HG03439 (cell line): ENCODE measurements around the gene HOXC9.

ENCODE experiments used
- ATAC-seq: cut with Tn5 transposase; IDR thresholded peaks from one replicate; pipeline ENCODE4 v1.9.1; 2021; ENCODE audit warnings: mild to moderate bottlenecking, moderate library complexity; ENCODE audit not compliant: unreplicated experiment

HOXC9 gene

DNA sequence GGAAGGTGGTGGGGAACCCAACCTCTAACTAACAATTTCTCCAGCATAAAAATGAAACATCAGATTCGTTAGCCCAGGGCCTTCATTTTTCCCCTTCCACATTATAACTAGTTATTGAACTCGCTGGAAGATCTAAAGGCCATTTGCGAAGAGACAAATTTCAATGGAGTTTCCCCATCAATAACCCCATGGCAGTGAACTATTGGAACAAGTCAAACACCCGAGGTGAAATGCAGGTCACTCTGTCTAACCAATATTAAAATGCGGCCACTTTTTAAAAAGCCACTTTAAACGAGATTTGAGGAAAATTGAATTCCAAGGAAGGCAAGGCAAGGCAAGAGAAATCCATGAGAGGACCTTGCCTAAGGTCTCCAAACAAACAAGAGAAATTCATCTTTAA lies 49.1 kb downstream of the HOXC9 start:
- ATAC-seq, result no peak

DNA sequence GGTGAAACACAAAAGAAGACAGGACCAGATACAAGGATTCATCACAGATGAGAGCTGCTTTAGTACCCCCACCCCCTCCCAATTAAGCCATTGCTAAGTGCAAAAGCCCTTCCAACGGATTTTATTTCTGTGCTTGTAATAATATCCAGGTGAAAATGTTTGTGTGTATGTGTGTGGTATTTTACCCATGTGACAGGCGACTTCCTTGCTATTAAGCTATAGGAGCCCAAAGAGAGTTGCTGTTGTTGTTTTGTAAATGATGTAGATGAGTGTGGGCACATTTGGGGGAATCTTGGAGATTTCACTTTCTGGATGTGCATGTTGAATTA lies 50.5 kb downstream of the HOXC9 start:
- no peak for ATAC-seq

DNA sequence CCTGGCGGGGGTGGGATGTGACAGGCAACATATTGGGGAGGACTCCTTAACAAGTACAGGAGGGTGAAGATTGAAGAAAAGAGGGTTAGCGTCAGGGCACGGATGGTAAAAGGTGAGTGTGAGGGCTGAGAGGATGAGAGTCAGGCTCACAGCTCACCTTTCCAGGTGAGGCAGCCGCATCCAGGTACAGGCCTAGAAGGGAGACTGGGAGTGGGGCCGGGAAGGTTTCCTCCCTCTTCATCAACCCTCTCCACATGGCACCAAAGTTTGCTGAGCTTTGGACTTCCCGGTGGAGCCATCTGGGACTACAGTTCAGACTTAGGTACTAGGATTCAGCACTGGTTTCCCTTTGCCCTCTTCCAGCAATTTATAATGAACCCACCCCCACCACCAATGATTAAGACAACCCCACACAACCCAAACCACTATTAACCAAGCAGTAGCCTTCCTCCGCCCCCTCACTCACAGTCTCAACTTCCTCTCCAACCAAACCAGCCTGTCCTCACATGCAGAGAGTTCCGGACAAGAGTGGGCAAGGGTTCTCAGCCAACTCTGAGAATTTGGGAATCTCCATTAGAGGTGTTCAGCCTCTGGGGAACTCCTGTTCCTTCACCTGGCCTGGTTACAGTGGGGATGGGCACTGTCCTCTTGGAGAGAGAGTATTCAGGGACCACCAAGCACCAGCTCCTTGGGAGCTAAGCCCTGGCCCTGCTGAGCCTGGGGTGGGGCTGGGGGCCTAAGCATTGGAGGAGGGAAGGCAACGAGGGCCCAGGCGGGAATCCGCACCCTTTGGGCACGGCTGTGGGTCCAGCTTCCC lies 51.3 kb downstream of the HOXC9 start:
- no peak for ATAC-seq

DNA sequence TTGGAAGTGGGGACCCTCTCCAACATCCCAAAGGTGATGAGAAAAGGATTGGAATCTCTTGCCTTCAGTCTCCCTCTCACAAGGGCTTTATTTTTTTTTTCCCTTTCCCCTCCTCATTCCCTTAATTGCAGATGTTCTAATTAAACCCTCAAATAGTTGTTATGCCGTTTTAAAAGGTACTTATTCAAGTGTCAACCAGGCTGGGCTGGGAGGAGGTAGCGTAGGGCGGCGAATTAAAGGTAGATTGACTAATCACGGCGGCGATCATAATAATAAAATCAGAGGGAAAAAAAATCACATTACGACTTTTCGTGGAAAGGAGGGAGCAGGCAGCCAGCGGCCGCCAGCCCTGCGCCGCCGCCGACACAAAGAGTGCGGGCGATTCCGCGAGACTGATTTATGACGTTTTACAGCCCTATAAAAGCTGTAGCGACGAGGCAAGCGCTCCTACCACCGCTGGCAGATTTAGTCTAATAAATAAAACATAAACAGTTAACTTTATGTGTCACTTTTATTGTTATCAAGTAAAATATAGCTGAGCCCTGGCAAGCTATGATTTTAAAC lies 52.0 kb downstream of the HOXC9 start:
- no peak for ATAC-seq

DNA sequence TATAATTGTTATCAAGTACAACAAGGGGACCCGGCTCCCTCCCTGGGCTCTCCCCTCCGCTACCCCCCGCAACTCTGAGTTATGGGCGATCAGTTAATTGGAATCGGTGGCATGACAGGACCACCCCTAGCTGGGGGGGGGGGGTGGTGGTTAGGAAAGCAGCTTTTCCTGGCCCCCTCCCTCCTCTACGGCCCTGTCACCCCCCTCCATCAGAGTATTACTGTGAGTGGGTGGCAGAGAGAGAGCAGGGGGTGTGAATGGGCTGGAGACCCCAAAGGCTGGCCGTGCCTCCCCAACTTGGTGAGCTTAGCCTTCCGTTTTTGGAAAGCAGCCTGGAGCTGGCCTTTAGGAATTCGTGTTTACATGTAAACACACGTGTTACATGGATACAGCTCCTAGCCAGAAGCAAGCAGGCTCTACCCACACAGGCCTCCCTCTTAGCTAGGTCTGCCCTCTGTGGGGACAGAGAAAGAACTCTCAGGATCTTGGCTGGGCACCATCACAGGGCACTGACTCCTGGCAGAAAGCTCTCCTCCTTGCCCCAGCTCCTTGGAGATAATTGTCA lies 52.6 kb downstream of the HOXC9 start:
- no peak for ATAC-seq
